ENCODE data around the gene TPP2. TPM values are rescaled to one million over a fixed set of nuclear protein-coding genes. Genes with fewer than 3 reads are reported as not detected.

TPP2 gene
- polyA plus RNA-seq, 1 donor from 2014 or later: 45.4 TPM

DNA sequence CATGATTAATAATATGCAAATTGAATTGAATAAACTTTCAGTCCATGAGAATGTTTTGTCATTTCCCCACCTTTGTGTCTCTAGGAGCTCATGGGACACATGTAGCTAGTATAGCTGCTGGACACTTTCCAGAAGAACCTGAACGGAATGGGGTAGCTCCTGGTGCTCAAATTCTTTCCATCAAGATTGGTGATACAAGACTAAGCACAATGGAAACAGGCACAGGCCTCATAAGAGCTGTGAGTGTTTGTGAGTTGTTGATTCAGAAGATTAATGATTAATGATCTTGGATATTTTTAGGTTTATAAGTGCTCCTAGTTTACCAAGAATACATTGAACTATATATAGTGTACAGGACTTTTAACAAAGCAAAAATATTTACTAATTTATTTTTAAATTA, 30.1 kb downstream of the TPP2 start:
- Histone ChIP-seq H3K4me2 (ENCODE audit: low read length) (no peak overlapping the region), H3K36me3 (ENCODE audit: insufficient read depth, low read length) (no peaks in the 10 kb centered on the region), H4K20me1 (ENCODE audit: insufficient read depth) (no peaks in the 10 kb centered on the region), H3K9me3 (ENCODE audit: low read length) (no peaks in the 10 kb centered on the region), H3K27ac (ENCODE audit: low read length) (no peak overlapping the region), H2AFZ (ENCODE audit: low read depth, low read length) (no peak overlapping the region), H3K9me2 (ENCODE audit: insufficient read depth, low read length) (no peaks in the 10 kb centered on the region), H3K4me3 (ENCODE audit: low read length) (no peak overlapping the region), H3K79me2 (replicated peaks; ENCODE audit: insufficient read depth, low read length) (no peaks in the 10 kb centered on the region), H3K9ac (ENCODE audit: low read length) (no peak overlapping the region), H3F3A (ENCODE audit: insufficient read depth, low read length, poor library complexity, severe bottlenecking) (no peaks in the 10 kb centered on the region), H3K27me3 (ENCODE audit: insufficient read depth, low read depth, low read length) (no peaks in the 10 kb centered on the region)
- no peak for TF ChIP-seq RAD21 (conservative IDR thresholded peaks at IDR 0.05)
- TF ChIP-seq EZH2 (IDR thresholded peaks at IDR 0.05; ENCODE audit: borderline replicate concordance, insufficient read depth, low read length, poor library complexity, severe bottlenecking): no peak
- TF ChIP-seq, protein P1, sequence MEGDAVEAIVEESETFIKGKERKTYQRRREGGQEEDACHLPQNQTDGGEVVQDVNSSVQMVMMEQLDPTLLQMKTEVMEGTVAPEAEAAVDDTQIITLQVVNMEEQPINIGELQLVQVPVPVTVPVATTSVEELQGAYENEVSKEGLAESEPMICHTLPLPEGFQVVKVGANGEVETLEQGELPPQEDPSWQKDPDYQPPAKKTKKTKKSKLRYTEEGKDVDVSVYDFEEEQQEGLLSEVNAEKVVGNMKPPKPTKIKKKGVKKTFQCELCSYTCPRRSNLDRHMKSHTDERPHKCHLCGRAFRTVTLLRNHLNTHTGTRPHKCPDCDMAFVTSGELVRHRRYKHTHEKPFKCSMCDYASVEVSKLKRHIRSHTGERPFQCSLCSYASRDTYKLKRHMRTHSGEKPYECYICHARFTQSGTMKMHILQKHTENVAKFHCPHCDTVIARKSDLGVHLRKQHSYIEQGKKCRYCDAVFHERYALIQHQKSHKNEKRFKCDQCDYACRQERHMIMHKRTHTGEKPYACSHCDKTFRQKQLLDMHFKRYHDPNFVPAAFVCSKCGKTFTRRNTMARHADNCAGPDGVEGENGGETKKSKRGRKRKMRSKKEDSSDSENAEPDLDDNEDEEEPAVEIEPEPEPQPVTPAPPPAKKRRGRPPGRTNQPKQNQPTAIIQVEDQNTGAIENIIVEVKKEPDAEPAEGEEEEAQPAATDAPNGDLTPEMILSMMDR (IDR thresholded peaks at IDR 0.05; ENCODE audit: poor library complexity, severe bottlenecking): no peak
- TF ChIP-seq TAF1 (IDR thresholded peaks at IDR 0.05; ENCODE audit: low read depth): no peak
- no peak for TF ChIP-seq POLR2AphosphoS5 (IDR thresholded peaks at IDR 0.05)
- no peak for TF ChIP-seq MXI1 (conservative IDR thresholded peaks at IDR 0.05; ENCODE audit: poor library complexity, severe bottlenecking)
- TF ChIP-seq SMC3 (conservative IDR thresholded peaks at IDR 0.05; ENCODE audit: poor library complexity): no peak
- no peak for TF ChIP-seq EP300 (conservative IDR thresholded peaks at IDR 0.05; ENCODE audit: poor library complexity, severe bottlenecking)
- TF ChIP-seq, protein P2, sequence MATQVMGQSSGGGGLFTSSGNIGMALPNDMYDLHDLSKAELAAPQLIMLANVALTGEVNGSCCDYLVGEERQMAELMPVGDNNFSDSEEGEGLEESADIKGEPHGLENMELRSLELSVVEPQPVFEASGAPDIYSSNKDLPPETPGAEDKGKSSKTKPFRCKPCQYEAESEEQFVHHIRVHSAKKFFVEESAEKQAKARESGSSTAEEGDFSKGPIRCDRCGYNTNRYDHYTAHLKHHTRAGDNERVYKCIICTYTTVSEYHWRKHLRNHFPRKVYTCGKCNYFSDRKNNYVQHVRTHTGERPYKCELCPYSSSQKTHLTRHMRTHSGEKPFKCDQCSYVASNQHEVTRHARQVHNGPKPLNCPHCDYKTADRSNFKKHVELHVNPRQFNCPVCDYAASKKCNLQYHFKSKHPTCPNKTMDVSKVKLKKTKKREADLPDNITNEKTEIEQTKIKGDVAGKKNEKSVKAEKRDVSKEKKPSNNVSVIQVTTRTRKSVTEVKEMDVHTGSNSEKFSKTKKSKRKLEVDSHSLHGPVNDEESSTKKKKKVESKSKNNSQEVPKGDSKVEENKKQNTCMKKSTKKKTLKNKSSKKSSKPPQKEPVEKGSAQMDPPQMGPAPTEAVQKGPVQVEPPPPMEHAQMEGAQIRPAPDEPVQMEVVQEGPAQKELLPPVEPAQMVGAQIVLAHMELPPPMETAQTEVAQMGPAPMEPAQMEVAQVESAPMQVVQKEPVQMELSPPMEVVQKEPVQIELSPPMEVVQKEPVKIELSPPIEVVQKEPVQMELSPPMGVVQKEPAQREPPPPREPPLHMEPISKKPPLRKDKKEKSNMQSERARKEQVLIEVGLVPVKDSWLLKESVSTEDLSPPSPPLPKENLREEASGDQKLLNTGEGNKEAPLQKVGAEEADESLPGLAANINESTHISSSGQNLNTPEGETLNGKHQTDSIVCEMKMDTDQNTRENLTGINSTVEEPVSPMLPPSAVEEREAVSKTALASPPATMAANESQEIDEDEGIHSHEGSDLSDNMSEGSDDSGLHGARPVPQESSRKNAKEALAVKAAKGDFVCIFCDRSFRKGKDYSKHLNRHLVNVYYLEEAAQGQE (IDR thresholded peaks at IDR 0.05; ENCODE audit: borderline replicate concordance): no peak

DNA sequence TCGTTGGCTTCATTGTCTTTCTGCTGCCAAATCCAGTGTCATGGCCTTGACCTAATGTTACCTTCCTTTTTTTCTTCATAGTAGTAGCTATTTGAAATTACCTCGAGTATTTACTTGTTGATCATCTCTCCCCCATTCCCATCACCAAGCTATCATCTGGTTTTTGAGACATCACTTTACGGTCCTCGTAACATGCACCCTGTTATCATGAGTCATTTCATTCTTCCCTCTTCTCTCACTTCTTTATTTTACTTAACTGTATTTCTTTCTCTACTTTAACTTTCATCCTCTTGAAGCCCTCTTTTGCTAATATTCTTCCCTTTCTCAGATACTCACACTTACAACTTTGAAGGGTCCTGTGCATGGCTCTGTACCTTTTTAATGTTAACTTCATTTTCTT, 31.8 kb downstream of the TPP2 start:
- Histone ChIP-seq H3K9me3 (ENCODE audit: low read length) (no peaks in the 10 kb centered on the region), H4K20me1 (ENCODE audit: insufficient read depth) (no peaks in the 10 kb centered on the region), H3K36me3 (ENCODE audit: insufficient read depth, low read length) (no peaks in the 10 kb centered on the region), H3K9me2 (ENCODE audit: insufficient read depth, low read length) (no peaks in the 10 kb centered on the region), H3F3A (ENCODE audit: insufficient read depth, low read length, poor library complexity, severe bottlenecking) (no peaks in the 10 kb centered on the region), H3K27ac (ENCODE audit: low read length) (peak overlapping the region; percentile 8), H2AFZ (ENCODE audit: low read depth, low read length) (no peak overlapping the region), H3K4me2 (ENCODE audit: low read length) (peak overlapping the region; percentile 9), H3K4me3 (ENCODE audit: low read length) (no peak overlapping the region), H3K27me3 (ENCODE audit: insufficient read depth, low read depth, low read length) (no peaks in the 10 kb centered on the region), H3K79me2 (replicated peaks; ENCODE audit: insufficient read depth, low read length) (no peaks in the 10 kb centered on the region), H3K9ac (ENCODE audit: low read length) (no peak overlapping the region)
- TF ChIP-seq POLR2AphosphoS5 (IDR thresholded peaks at IDR 0.05) (no peak), EP300 (conservative IDR thresholded peaks at IDR 0.05; ENCODE audit: poor library complexity, severe bottlenecking) (no peak), RAD21 (conservative IDR thresholded peaks at IDR 0.05) (no peak), EZH2 (IDR thresholded peaks at IDR 0.05; ENCODE audit: borderline replicate concordance, insufficient read depth, low read length, poor library complexity, severe bottlenecking) (no peak), SMC3 (conservative IDR thresholded peaks at IDR 0.05; ENCODE audit: poor library complexity) (no peak), MXI1 (conservative IDR thresholded peaks at IDR 0.05; ENCODE audit: poor library complexity, severe bottlenecking) (no peak), TAF1 (IDR thresholded peaks at IDR 0.05; ENCODE audit: low read depth) (no peak)
- TF ChIP-seq, protein P1 (IDR thresholded peaks at IDR 0.05; ENCODE audit: poor library complexity, severe bottlenecking): no peak
- TF ChIP-seq, protein P2 (IDR thresholded peaks at IDR 0.05; ENCODE audit: borderline replicate concordance): no peak

Data from neural cell (in vitro differentiated cells).